ES-I3 (cell line): Measurements from ENCODE around the gene INTS13.
"Not testable (repeated sequence)": the region's sequence is repeated elsewhere in the genome, so short reads cannot be mapped to it uniquely, and the experiment has no call there.

Experiments used
- H3K36me3 ChIP-seq: 2 replicates; pipeline ENCODE4 v1.6.1; 2013; ENCODE audit warnings: mild to moderate bottlenecking, low read length, control low read depth, moderate library complexity; ENCODE audit not compliant: insufficient read depth
- H3K4me1 ChIP-seq: 2 replicates; pipeline ENCODE4 v1.6.1; 2013; ENCODE audit warnings: mild to moderate bottlenecking, control low read depth, low read length; ENCODE audit not compliant: insufficient read depth
- H3K9ac ChIP-seq: 2 replicates; pipeline ENCODE4 v1.6.1; 2013; ENCODE audit warnings: low read depth, mild to moderate bottlenecking, low read length, moderate library complexity
- H3K9me3 ChIP-seq: 2 replicates; pipeline ENCODE4 v1.6.1; 2013; ENCODE audit warnings: mild to moderate bottlenecking, low read length, moderate library complexity; ENCODE audit not compliant: control insufficient read depth, insufficient read depth

Gene INTS13

DNA sequence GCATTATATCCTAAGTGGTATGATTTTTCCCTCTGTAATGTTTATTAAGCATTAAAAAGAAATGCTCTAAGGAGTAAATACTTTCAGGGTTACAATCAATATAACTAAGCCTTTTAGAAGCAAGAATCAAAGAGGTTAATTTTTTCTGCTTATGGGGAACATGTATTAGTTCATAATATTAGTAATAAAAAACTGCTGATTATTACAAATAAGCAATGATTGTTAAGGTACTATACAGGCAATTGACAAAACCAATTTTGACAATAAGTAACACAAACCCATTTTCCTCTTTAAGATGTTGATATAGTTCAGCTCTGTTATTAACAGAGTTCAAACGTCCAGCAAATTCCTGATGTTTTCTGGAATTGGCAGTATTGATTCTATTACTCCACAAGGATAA, 31.8 kb downstream of the INTS13 start:
- no peak overlapping the region for H3K9ac ChIP-seq
- H3K36me3 ChIP-seq: peaks cover 7% of the 10 kb centered on the region; the same call in 1 of the 2 replicates
- H3K9me3 ChIP-seq: no peaks in the 10 kb centered on the region
- no peaks in the 10 kb centered on the region for H3K4me1 ChIP-seq

GRCh38 chr12:26903396-26903795, 34.4 kb downstream of the INTS13 start:
- not testable (repeated sequence) for H3K36me3 ChIP-seq, H3K9me3 ChIP-seq, H3K4me1 ChIP-seq, H3K9ac ChIP-seq

GRCh38 chr12:26896913-26897312, 40.9 kb downstream of the INTS13 start:
- no peak overlapping the region for H3K9ac ChIP-seq
- H3K9me3 ChIP-seq: no peaks in the 10 kb centered on the region
- no peaks in the 10 kb centered on the region for H3K4me1 ChIP-seq
- H3K36me3 ChIP-seq: 0 out of 2 replicates have a peak, but pooled peaks cover 5% of the 10 kb centered on the region

DNA sequence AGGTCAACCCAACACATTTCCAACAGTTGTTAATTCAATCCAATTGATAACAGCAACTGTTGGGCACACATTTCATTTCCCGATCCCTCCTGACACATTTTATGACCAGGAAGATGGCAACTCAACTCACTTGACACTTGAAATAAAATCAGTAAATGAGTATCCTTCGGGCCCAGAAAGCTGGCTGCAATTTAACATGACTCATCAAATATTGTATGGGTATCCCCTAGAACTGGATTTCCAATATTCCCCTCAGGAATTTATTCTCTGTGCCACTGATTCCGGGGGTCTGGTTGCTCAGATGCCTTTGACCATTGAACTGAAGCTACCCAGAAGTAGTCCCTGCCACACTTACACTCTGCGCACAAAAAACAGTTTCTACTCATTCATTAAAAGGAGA, 42.1 kb downstream of the INTS13 start:
- no peaks in the 10 kb centered on the region for H3K9me3 ChIP-seq
- 0 out of 2 replicates have a peak, but pooled peaks cover 5% of the 10 kb centered on the region for H3K36me3 ChIP-seq
- no peak overlapping the region for H3K9ac ChIP-seq
- no peaks in the 10 kb centered on the region for H3K4me1 ChIP-seq

GRCh38 chr12:26891704-26892103, 46.1 kb downstream of the INTS13 start:
- Histone ChIP-seq H3K36me3 (no peaks in the 10 kb centered on the region), H3K4me1 (no peaks in the 10 kb centered on the region), H3K9me3 (no peaks in the 10 kb centered on the region), H3K9ac (no peak overlapping the region)

DNA sequence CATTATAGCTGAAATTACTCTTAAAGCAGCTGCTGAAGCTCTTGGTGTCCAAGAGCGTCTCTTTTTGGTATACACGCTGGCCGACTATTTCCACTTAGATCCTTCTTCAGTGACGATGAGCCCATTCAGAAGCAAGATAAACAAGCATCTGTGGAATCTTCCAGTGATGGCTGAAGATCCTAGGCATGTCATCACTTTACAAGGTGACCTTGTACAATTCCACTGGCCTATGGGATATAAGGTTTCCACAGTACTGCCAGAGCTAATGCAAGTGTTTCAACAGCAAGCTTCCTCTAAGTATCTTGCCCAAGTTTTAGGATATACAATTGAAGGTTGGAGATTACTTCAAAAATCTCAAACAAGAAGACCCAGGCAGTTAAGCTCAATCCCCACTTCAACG, 47.0 kb downstream of the INTS13 start:
- no peaks in the 10 kb centered on the region for H3K36me3 ChIP-seq
- H3K9ac ChIP-seq: no peak overlapping the region
- H3K4me1 ChIP-seq: no peaks in the 10 kb centered on the region
- no peaks in the 10 kb centered on the region for H3K9me3 ChIP-seq

DNA sequence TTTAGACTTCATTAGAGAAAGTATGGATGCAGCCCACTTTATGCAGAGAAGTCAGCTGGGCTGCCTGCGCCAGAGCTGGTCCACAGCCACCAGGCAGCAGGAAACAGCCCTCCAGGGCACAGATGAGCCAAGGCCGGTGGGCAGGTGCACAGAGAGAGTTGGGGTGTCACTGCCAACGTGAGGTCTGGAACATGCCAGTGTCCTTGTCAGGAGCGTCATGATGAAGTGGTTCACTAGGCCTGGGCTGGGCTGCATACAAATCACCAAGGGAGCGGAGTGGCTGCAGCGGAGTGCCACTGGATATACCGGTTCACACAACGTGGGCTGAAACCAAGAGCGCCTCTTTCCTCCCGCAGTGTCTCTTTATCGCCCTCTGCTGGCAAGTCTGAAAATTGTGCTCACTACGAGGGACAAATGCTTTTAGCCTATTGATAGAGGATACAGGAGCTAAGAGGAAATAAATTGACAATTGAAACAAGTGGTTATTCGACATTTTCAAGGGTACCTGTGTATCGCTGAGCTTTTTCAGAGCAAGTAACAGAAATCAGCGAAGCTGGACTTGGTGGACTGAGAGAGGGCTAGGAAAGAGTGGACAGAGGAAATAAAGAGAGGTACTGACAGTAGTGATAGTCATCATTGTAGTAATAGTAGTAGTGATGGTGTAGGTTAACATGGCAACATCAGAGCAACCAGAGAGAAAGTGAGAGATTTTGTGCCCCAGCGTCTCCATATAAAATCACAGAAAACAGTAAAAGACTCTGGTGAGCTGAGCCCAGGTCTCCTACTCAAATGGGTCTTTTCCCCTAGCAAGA, 52.8 kb downstream of the INTS13 start:
- Histone ChIP-seq H3K36me3 (no peaks in the 10 kb centered on the region), H3K4me1 (no peaks in the 10 kb centered on the region), H3K9me3 (no peaks in the 10 kb centered on the region), H3K9ac (no peak overlapping the region)

DNA sequence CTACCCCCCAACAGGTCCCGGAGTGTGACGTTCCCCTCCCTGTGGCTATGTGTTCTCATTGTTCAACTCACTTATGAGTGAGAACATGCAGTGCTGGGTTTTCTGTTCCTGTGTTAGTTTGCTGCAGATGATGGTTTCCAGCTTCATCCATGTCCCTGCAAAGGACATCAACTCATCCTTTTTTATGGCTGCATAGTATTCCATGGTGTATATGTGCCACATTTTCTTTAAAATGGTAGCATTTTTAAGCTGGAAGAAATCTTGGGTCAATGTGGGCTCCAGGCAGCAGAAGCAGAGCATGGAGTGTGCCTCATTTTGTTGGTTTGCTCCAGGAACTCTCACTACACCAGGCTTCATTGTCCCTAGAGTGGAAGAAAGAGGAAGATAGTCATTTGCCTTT, 57.2 kb downstream of the INTS13 start:
- Histone ChIP-seq H3K36me3 (no peaks in the 10 kb centered on the region), H3K9ac (no peak overlapping the region), H3K4me1 (no peaks in the 10 kb centered on the region), H3K9me3 (no peaks in the 10 kb centered on the region)

DNA sequence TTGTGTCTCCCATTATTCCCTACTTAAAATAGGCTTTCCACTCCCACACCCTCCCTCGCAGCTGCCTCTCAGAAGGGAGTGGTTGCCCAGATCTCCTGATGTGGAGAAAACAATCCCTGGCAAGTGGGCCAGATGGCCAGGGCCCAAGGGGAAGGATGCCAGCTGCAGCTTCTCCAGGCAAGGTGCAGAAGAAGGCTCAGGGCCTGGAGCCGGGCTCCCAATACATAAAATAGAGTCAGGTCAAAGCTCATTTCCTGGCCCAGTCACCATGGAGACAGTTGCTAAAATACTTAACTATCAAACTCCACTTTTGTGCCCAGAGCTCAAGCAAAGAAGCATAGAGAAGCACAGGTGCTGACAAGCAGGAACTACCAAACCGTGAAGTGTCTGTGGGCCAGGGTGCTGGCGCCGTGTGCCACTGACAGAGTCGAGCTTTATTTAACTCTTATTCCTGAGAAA, 59.1 kb downstream of the INTS13 start:
- no peaks in the 10 kb centered on the region for H3K9me3 ChIP-seq
- no peaks in the 10 kb centered on the region for H3K36me3 ChIP-seq
- H3K4me1 ChIP-seq: no peaks in the 10 kb centered on the region
- H3K9ac ChIP-seq: no peak overlapping the region

DNA sequence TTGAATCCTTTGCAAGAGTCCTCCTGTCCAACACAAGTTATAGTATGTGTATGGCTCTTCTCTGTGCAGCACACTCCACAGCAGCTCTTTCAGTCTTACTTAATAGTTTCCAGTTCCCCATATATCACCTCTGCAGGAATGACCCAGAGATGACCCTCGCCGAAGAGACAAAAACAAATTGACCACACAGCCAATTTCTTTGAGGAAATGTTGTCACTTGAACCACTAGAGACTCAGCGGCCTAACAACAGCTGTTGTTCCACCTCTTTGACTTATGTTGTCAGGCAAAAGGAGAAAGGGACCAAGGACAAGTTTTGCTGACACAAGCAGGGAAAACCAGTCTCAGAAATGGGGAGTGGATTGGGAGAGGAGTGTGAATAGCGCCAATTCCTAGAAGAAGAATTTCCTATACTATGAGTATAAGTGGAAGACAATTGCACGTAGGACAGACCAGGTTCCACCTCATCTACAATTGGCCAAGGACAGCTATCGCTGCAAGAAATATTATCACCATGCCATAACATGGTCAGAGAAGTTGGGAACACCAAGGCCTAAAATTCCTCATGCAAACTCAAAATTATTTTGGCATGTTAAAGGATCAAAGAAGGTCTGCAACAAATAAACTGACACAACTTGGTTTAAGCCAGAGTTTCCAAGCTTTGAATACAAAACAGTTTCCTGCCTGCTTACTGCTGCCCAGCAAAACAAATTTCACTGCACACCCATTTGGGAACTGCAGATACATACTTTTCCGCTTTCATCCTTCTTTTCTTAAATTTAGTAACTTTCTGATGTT, 63.1 kb downstream of the INTS13 start:
- Histone ChIP-seq H3K9ac (no peak overlapping the region), H3K36me3 (no peaks in the 10 kb centered on the region), H3K9me3 (no peaks in the 10 kb centered on the region), H3K4me1 (no peaks in the 10 kb centered on the region; the same call in 1 of the 2 replicates)

GRCh38 chr12:26872625-26873024, 65.2 kb downstream of the INTS13 start:
- H3K9me3 ChIP-seq: no peaks in the 10 kb centered on the region
- H3K9ac ChIP-seq: no peak overlapping the region
- H3K36me3 ChIP-seq: no peaks in the 10 kb centered on the region
- H3K4me1 ChIP-seq: peaks cover 6% of the 10 kb centered on the region

GRCh38 chr12:26871985-26872384, 65.8 kb downstream of the INTS13 start:
- no peaks in the 10 kb centered on the region for H3K9me3 ChIP-seq
- no peaks in the 10 kb centered on the region for H3K36me3 ChIP-seq
- H3K4me1 ChIP-seq: peaks cover 6% of the 10 kb centered on the region
- no peak overlapping the region for H3K9ac ChIP-seq

DNA sequence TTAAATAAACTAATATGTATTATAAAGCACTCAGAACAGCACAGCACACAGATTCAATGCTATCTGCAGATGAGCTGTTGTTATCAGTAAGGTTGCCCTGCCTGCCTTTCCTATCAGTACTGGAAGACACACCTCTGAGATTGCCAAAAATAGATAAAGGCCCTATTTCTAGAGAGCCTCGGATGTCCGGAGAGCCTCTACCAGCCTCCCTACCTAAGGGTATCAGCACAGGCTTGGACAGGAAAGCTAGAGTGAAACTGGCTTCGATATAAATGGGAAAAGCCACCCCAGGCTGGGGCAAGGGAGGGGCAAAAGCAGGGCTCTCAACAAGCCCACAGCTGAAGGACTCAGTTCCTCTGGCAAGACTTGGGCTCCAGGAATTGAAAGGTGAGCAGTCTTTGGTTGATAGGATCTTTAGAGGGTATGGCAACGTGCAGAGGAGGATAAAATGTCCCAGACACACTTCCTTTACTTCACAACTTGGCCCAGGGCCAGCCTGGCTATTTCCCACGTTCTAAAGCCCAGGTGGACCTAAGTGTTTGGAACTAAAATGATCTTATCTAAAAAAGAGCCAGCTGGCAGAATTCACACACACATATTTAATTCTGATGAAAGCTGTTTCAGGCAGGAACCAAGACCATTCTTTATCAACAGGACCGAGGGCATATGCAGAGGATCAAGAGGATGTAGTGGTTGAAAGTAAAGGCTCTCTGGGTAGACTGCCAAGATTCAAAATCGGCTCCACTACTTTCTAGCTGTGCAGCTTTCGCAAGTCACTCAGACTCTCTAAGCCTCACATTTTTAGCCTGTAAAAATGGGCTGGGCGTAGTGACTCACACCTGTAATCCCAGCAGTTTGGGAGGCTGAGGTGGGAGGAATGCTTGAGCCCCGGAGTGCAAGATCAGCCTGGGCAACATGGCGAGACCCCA, 67.0 kb downstream of the INTS13 start:
- Histone ChIP-seq H3K36me3 (no peaks in the 10 kb centered on the region), H3K4me1 (peaks cover 6% of the 10 kb centered on the region), H3K9ac (no peak overlapping the region), H3K9me3 (no peaks in the 10 kb centered on the region)

GRCh38 chr12:26869908-26870459, 67.8 kb downstream of the INTS13 start:
- Histone ChIP-seq H3K36me3 (no peaks in the 10 kb centered on the region), H3K4me1 (peaks cover 6% of the 10 kb centered on the region), H3K9me3 (no peaks in the 10 kb centered on the region), H3K9ac (no peak overlapping the region)
